Measurements from ENCODE around the gene PCDH9.

DNA sequence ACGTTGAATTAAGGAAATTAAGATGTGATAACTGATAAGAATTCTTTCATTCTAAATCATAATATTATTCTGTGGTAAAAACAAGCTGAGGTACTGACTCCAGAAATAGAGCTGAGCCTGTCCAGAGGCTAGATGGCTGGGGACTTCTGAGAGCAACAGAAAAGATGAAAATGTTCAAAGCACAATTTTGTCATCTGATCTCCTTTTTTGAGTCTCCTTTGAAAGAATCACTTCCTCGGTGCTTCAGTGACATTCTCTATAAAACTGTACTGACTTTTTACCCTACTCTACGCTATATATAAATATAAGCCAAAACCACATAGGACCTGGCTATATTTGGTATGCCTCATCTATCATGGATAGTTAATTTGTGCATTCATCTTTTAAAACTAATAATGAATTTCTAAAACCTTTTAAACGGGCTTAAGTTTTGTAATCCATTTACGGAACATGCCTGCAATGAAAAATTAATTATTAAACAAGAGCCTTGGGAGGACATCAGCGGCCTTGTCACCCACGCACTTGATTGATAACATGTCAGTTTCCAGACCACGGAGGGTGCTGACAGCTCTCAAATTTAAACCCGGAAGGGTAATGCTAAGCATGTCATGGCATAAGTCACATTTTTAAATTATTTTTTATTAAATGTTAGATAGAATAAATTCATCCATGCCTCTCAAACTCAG, 235.5 kb downstream of the PCDH9 start:
- TF ChIP-seq, protein P1, sequence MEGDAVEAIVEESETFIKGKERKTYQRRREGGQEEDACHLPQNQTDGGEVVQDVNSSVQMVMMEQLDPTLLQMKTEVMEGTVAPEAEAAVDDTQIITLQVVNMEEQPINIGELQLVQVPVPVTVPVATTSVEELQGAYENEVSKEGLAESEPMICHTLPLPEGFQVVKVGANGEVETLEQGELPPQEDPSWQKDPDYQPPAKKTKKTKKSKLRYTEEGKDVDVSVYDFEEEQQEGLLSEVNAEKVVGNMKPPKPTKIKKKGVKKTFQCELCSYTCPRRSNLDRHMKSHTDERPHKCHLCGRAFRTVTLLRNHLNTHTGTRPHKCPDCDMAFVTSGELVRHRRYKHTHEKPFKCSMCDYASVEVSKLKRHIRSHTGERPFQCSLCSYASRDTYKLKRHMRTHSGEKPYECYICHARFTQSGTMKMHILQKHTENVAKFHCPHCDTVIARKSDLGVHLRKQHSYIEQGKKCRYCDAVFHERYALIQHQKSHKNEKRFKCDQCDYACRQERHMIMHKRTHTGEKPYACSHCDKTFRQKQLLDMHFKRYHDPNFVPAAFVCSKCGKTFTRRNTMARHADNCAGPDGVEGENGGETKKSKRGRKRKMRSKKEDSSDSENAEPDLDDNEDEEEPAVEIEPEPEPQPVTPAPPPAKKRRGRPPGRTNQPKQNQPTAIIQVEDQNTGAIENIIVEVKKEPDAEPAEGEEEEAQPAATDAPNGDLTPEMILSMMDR (conservative IDR thresholded peaks at IDR 0.05 in 1 of 2, IDR thresholded peaks at IDR 0.05 in 1 of 2; ENCODE audit: extremely low read depth in 1 of 2, insufficient read depth in 1 of 2, low read depth in 1 of 2, low read length in 2 of 2): no peak
- no peak for TF ChIP-seq EZH2 (IDR thresholded peaks at IDR 0.05; ENCODE audit: borderline replicate concordance, low read length)

All from mammary epithelial cell (primary cell).